Stimulated activated CD4-positive, alpha-beta T cell treated with anti-CD3 and anti-CD28 coated beads, TNF-alpha, amount 100 ng/mL, for 4 hours (primary cell): ENCODE data around the gene CPN1.

ENCODE experiments used
- DNase-seq, 3 experiments: peaks; one replicate each; pipeline ENCODE4 v3.0.0-alpha.2; 2020; ENCODE audit warnings: low read depth in 3 of 3

The CPN1 gene

GRCh38 chr10:100076750-100077149 lies 4.9 kb downstream of the CPN1 start:
- DNase-seq: no peak

GRCh38 chr10:100075426-100076220 lies 6.0 kb downstream of the CPN1 start:
- no peak for DNase-seq

- DNase-seq: no peak
These were observed 9.2 kb downstream of the CPN1 start for GRCh38 chr10:100072514-100072913.

GRCh38 chr10:100071529-100071928 lies 10.1 kb downstream of the CPN1 start:
- no peak for DNase-seq

- no peak for DNase-seq
These were observed 14.2 kb downstream of the CPN1 start for GRCh38 chr10:100067466-100067865.

GRCh38 chr10:100065084-100065660 lies 16.5 kb downstream of the CPN1 start:
- DNase-seq: no peak

- DNase-seq: no peak
These were observed 20.3 kb downstream of the CPN1 start for GRCh38 chr10:100061401-100061800.

GRCh38 chr10:100057948-100058347 lies 23.7 kb downstream of the CPN1 start:
- DNase-seq: no peak

GRCh38 chr10:100053686-100054460 lies 27.8 kb downstream of the CPN1 start:
- DNase-seq: no peak

- DNase-seq: peak; percentile 59 to 81 (median 71)
These were observed 35.6 kb downstream of the CPN1 start for GRCh38 chr10:100046021-100046486.

GRCh38 chr10:100045592-100045991 lies 36.1 kb downstream of the CPN1 start:
- DNase-seq: no peak

- no peak for DNase-seq
These were observed 37.9 kb downstream of the CPN1 start for GRCh38 chr10:100043796-100044195.

- no peak for DNase-seq
These were observed 38.3 kb downstream of the CPN1 start for GRCh38 chr10:100043344-100043743.

- no peak for DNase-seq
These were observed 40.2 kb downstream of the CPN1 start for GRCh38 chr10:100041306-100042002.

- DNase-seq: no peak
These were observed 43.1 kb downstream of the CPN1 start for GRCh38 chr10:100038561-100039071.

- DNase-seq: no peak
These were observed 43.8 kb downstream of the CPN1 start for GRCh38 chr10:100037758-100038315.

GRCh38 chr10:100036850-100037249 lies 44.8 kb downstream of the CPN1 start:
- DNase-seq: no peak

- DNase-seq: no peak
These were observed 47.8 kb downstream of the CPN1 start for GRCh38 chr10:100033766-100034418.

- DNase-seq: no peak
These were observed 54.3 kb downstream of the CPN1 start for GRCh38 chr10:100027416-100027815.

GRCh38 chr10:100025576-100025975 lies 56.1 kb downstream of the CPN1 start:
- DNase-seq: no peak

GRCh38 chr10:100024748-100025147 lies 56.9 kb downstream of the CPN1 start:
- no peak for DNase-seq
